ENCODE data around the gene PHOSPHO2. TPM values are rescaled to one million over a fixed set of nuclear protein-coding genes. Genes with fewer than 3 reads are reported as not detected.

Gene PHOSPHO2
- total and polyA plus RNA-seq, 9 of the 15 experiments (the other 6 are each of a cell fraction or from before 2014, with no cell fraction given): 7.8 to 19.1 (median 11.7) TPM

- TF ChIP-seq ZBTB2 (IDR thresholded peaks at IDR 0.05): no peak
- TF ChIP-seq BRCA1 (IDR thresholded peaks at IDR 0.05): no peak
- no peak for TF ChIP-seq BRCA1 (CRISPR knock-in tag; IDR thresholded peaks at IDR 0.05)
- TF ChIP-seq ZFP91 (CRISPR knock-in tag; IDR thresholded peaks at IDR 0.05): no peak
- peak; percentile 42 for TF ChIP-seq ZNF280A (IDR thresholded peaks at IDR 0.05; ENCODE audit: low read depth, partially characterized antibody)
- no peak for TF ChIP-seq ZNF23 (CRISPR knock-in tag; IDR thresholded peaks at IDR 0.05)
- TF ChIP-seq TEAD2 (tag; IDR thresholded peaks at IDR 0.05): no peak
- TF ChIP-seq TRIM28 (IDR thresholded peaks at IDR 0.05): peak; percentile 78; the same call in 1 of the 2 replicates
- no peak for TF ChIP-seq HDAC2 (IDR thresholded peaks at IDR 0.05)
- no peak for TF ChIP-seq SIRT6 (IDR thresholded peaks at IDR 0.05; ENCODE audit: low read depth, low read length)
- TF ChIP-seq BCOR (IDR thresholded peaks at IDR 0.05): no peak
- no peak for TF ChIP-seq SMARCE1 (IDR thresholded peaks at IDR 0.05)
- no peak for TF ChIP-seq IRF9 (tag; IDR thresholded peaks at IDR 0.05)
- no peak for TF ChIP-seq GABPB2 (CRISPR knock-in tag; conservative IDR thresholded peaks at IDR 0.05)
- TF ChIP-seq CHCHD3 (CRISPR knock-in tag; IDR thresholded peaks at IDR 0.05): no peak
- no peak for TF ChIP-seq RHOXF2B (CRISPR knock-in tag; conservative IDR thresholded peaks at IDR 0.05)
- peak in 1 of 2 experiments; percentile 41; a peak in 1 of 4 replicates for TF ChIP-seq TRIM24 (IDR thresholded peaks at IDR 0.05)
- no peak for TF ChIP-seq SMAD2 (IDR thresholded peaks at IDR 0.05; ENCODE audit: low read depth, low read length)
- no peak for TF ChIP-seq MEIS2 (IDR thresholded peaks at IDR 0.05; ENCODE audit: partially characterized antibody)
Measured at GRCh38 chr2:169690958-169691357, 3.3 kb upstream of the PHOSPHO2 start (continued).
